ENCODE data around the gene CHRND. TPM values are rescaled to one million over a fixed set of nuclear protein-coding genes. Genes with fewer than 3 reads are reported as not detected.

The CHRND gene
- total and polyA plus RNA-seq, 2 of the 4 experiments (the other 2 are of a cell fraction) = not detected

DNA sequence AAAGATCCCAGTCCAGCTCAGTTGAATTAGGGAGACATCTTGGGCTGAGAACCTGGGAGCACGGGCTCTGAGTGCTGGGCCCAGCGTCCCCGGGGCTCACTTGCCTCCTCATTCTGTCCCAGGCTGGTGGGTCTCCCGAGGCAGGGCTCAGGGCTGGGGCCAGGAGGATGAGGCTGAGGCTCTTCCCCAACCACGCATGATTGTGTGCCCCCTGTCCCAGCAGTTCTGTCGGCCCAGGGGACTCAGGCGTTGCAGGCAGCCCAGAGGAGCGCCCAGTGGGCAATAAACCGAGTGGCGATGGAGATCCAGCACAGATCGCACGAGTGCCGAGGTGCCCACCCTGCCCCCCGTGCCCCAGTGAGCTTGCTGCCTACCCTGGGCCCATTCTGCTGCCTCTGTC lies 4.9 kb upstream of the CHRND start:
- POLR2A ChIA-PET (ENCODE audit: unreplicated experiment) = no interaction called here
- Histone ChIP-seq H4K8ac (ENCODE audit: low read depth in 2 of 2, low read length in 2 of 2) (no peak overlapping the region), H2BK15ac (ENCODE audit: low read depth, low read length) (no peak overlapping the region), H3K9me3 (ENCODE audit: control insufficient read depth, insufficient read depth, low read length) (no peaks in the 10 kb centered on the region), H4K20me1 (ENCODE audit: insufficient read depth, low read length) (no peaks in the 10 kb centered on the region), H3K4me3 (ENCODE audit: insufficient read depth, low read depth, low read length) (no peak overlapping the region), H3K9me1 (ENCODE audit: insufficient read depth, low read length) (no peaks in the 10 kb centered on the region), H2AFZ (replicated peaks; ENCODE audit: low read length, poor library complexity) (no peak overlapping the region), H2AK5ac (ENCODE audit: low read depth, low read length) (no peak overlapping the region), H3K36me3 (ENCODE audit: control insufficient read depth, insufficient read depth, low read length) (no peaks in the 10 kb centered on the region), H3K4me2 (ENCODE audit: low read depth, low read length) (no peak overlapping the region), H4K91ac (ENCODE audit: insufficient read depth, low read depth, low read length) (no peak overlapping the region), H3K18ac (ENCODE audit: low read depth, low read length) (no peak overlapping the region), H3K14ac (replicated peaks; ENCODE audit: low read depth, low read length) (no peak overlapping the region), H2BK120ac (ENCODE audit: low read depth, low read length) (no peak overlapping the region), H3K9ac (ENCODE audit: low read depth, low read length) (no peak overlapping the region), H2AK9ac (replicated peaks; ENCODE audit: low read depth, low read length, poor library complexity) (no peak overlapping the region), H4K5ac (ENCODE audit: low read depth, low read length) (no peak overlapping the region), H3K27me3 (ENCODE audit: control insufficient read depth, insufficient read depth, low read length) (peaks cover 74% of the 10 kb centered on the region), H2BK20ac (ENCODE audit: low read depth, low read length) (no peak overlapping the region), H3K4ac (ENCODE audit: low read depth, low read length) (no peak overlapping the region), H3K23ac (ENCODE audit: low read depth, low read length) (no peak overlapping the region), H3K27ac (ENCODE audit: insufficient read depth, low read length) (no peak overlapping the region), H2BK5ac (ENCODE audit: low read depth, low read length, poor library complexity, severe bottlenecking) (no peak overlapping the region), H3K79me1 (ENCODE audit: low read depth in 1 of 2, low read length in 2 of 2) (no peaks in the 10 kb centered on the region), H3K56ac (ENCODE audit: extremely low read depth, insufficient read depth, low read length) (no peak overlapping the region), H3K4me1 (ENCODE audit: control insufficient read depth, insufficient read depth, low read length) (no peaks in the 10 kb centered on the region)
- dilution Hi-C loops (cut with HindIII; ENCODE audit: low sequenced_read_pairs, unreplicated experiment) (no loop called here), intact Hi-C loops (cut with micrococcal nuclease) (no loop called here), in situ Hi-C loops (cut with MboI; ENCODE audit: low sequenced_read_pairs) (no loop called here)
- BruUV-seq (replicated peaks) = no TSS peak
- no peak for ATAC-seq (ENCODE audit: low read depth)
- no peak for DNase-seq
- 76% methylated on average over 14 of the region's 14 CpGs; no CpG with 5 or more reads in 1 of the 2 experiments for WGBS, 2 experiments (ENCODE audit: extremely low coverage in 2 of 2, insufficient read length in 1 of 2)
- CTCF ChIA-PET = interaction anchor here (1.8 kb wide), 1 partner anchor 74 kb away, joined by 4 read pairs; no protein-coding TSS in a partner anchor
- TF ChIP-seq, protein P1, sequence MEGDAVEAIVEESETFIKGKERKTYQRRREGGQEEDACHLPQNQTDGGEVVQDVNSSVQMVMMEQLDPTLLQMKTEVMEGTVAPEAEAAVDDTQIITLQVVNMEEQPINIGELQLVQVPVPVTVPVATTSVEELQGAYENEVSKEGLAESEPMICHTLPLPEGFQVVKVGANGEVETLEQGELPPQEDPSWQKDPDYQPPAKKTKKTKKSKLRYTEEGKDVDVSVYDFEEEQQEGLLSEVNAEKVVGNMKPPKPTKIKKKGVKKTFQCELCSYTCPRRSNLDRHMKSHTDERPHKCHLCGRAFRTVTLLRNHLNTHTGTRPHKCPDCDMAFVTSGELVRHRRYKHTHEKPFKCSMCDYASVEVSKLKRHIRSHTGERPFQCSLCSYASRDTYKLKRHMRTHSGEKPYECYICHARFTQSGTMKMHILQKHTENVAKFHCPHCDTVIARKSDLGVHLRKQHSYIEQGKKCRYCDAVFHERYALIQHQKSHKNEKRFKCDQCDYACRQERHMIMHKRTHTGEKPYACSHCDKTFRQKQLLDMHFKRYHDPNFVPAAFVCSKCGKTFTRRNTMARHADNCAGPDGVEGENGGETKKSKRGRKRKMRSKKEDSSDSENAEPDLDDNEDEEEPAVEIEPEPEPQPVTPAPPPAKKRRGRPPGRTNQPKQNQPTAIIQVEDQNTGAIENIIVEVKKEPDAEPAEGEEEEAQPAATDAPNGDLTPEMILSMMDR (conservative IDR thresholded peaks at IDR 0.05; ENCODE audit: low read depth, low read length) = no peak
- TF ChIP-seq FOS (IDR thresholded peaks at IDR 0.05; ENCODE audit: low read depth, low read length) (no peak), MAFK (IDR thresholded peaks at IDR 0.05; ENCODE audit: low read depth, low read length) (no peak), RAD21 (IDR thresholded peaks at IDR 0.05; ENCODE audit: low read length) (no peak)
